ENCODE results near the gene XPO5.

GRCh38 chr6:43621836-43622180 lies 46.0 kb upstream of the XPO5 start:
- no peak for TF ChIP-seq CTCF (IDR thresholded peaks at IDR 0.05; ENCODE audit: borderline replicate concordance, extremely low read depth, low read length, poor library complexity, severe bottlenecking)
- TF ChIP-seq EZH2 (IDR thresholded peaks at IDR 0.05; ENCODE audit: borderline replicate concordance, low read depth, low read length, severe bottlenecking): no peak
